ENCODE measurements around the gene LMNA.
"Not testable (repeated sequence)": the region's sequence is repeated elsewhere in the genome, so short reads cannot be mapped to it uniquely, and the experiment has no call there.

Gene LMNA

GRCh38 chr1:156162430-156163037, 48.0 kb downstream of the LMNA start:
- DNase-seq (ENCODE audit: low read depth in 2 of 2): no peak

GRCh38 chr1:156163712-156164111, 49.2 kb downstream of the LMNA start:
- DNase-seq (ENCODE audit: low read depth in 2 of 2): no peak

GRCh38 chr1:156164125-156164831, 49.8 kb downstream of the LMNA start:
- DNase-seq (ENCODE audit: low read depth in 2 of 2): no peak

- no peak for DNase-seq (ENCODE audit: low read depth in 2 of 2)
Measured at GRCh38 chr1:156165083-156165482, 50.6 kb downstream of the LMNA start.

GRCh38 chr1:156167536-156167935, 53.0 kb downstream of the LMNA start:
- DNase-seq (ENCODE audit: low read depth in 2 of 2): peak in 1 of 2 experiments; percentile 22

GRCh38 chr1:156172696-156173470, 58.4 kb downstream of the LMNA start:
- DNase-seq (ENCODE audit: low read depth in 2 of 2): no peak

- no peak for DNase-seq (ENCODE audit: low read depth in 2 of 2)
Measured at GRCh38 chr1:156176610-156177210, 62.2 kb downstream of the LMNA start.

GRCh38 chr1:156177919-156178654, 63.6 kb downstream of the LMNA start:
- no peak for DNase-seq (ENCODE audit: low read depth in 2 of 2)

GRCh38 chr1:156180471-156180870, 66.0 kb downstream of the LMNA start:
- no peak for DNase-seq (ENCODE audit: low read depth in 2 of 2)

- not testable (repeated sequence) for DNase-seq (ENCODE audit: low read depth in 2 of 2)
Measured at GRCh38 chr1:156181391-156181924, 66.9 kb downstream of the LMNA start.

GRCh38 chr1:156182010-156182779, 67.7 kb downstream of the LMNA start:
- not testable (repeated sequence) for DNase-seq (ENCODE audit: low read depth in 2 of 2)

GRCh38 chr1:156186347-156187177, 72.1 kb downstream of the LMNA start:
- DNase-seq (ENCODE audit: low read depth in 2 of 2): not testable (repeated sequence)
